HepG2 (cell line): ENCODE results near the gene EPHA4. TPM values are rescaled to one million over a fixed set of nuclear protein-coding genes. Genes with fewer than 3 reads are reported as not detected.

ENCODE experiments used
- ATAC-seq: fragments of 200-7000 bp; cut with Tn5 transposase; 3 replicates; pipeline ENCODE4 v1.9.1; 2020; ENCODE audit warnings: mild to moderate bottlenecking, moderate library complexity
- BruUV-seq: library from RNA; stranded (reverse); fragments of 400-500 nt; replicated peaks from 2 replicates; lab custom pipeline; 2021; lab: Mats Ljungman, UMichigan
- CTCF ChIA-PET: fragments of 300-600 bp; formaldehyde crosslinking; extraction: SDS; loops from one replicate; lab custom pipeline; 2021; ENCODE audit warnings: low total read pairs, inconsistent platforms, low intra/inter-chr PET ratio; lab: Yijun Ruan, JAX
- POLR2A ChIA-PET: fragments of 350-600 bp; sonication (Branson Sonifier 250); formaldehyde crosslinking; loops from one replicate; lab custom pipeline; 2020; ENCODE audit warnings: antibody characterized with exemption, inconsistent platforms; lab: Yijun Ruan, JAX
- DNase-seq: peaks from one replicate; pipeline ENCODE4 v3.0.0-alpha.2; 2015; ENCODE audit warnings: low spot score
- FAIRE-seq: peaks from 3 replicates; lab custom pipeline; 2011; peaks lifted over from hg19 to GRCh38; lab: Jason Lieb, UNC
- H2AFZ ChIP-seq: one replicate; pipeline ENCODE4 v1.6.1; 2011; ENCODE audit warnings: low read length, inconsistent platforms
- H3K27ac ChIP-seq: fragments of 300-600 bp; 3 replicates; pipeline ENCODE4 v1.8.0; 2011; ENCODE audit warnings: mixed run types, mild to moderate bottlenecking, mixed read lengths, low read length, inconsistent platforms; ENCODE audit not compliant: insufficient read depth; ENCODE audit errors: extremely low read length
- H3K27me3 ChIP-seq, 2 experiments: fragments of 200-600 bp in 1 of 2; 2 replicates in 1 of 2; 3 replicates in 1 of 2; pipeline versions ENCODE4 v1.6.0 to v1.8.0; 2011; ENCODE audit warnings: low read length in 2 of 2, mild to moderate bottlenecking in 2 of 2, moderate library complexity in 2 of 2, inconsistent platforms in 1 of 2; ENCODE audit not compliant: insufficient read depth in 2 of 2, control insufficient read depth in 1 of 2
- H3K36me3 ChIP-seq, 2 experiments: fragments of 200-600 bp in 1 of 2; replicated peaks in 1 of 2; 2 replicates in 1 of 2; 3 replicates in 1 of 2; pipeline versions ENCODE4 v1.5.1 to v1.8.0; 2011; ENCODE audit warnings: low read length in 2 of 2, inconsistent platforms in 1 of 2; ENCODE audit not compliant: insufficient read depth in 2 of 2, control insufficient read depth in 1 of 2
- H3K4me1 ChIP-seq: 2 replicates; pipeline ENCODE4 v1.5.1; 2012; ENCODE audit warnings: low read length, inconsistent platforms; ENCODE audit not compliant: insufficient read depth
- H3K4me2 ChIP-seq: 2 replicates; pipeline ENCODE4 v1.6.0; 2011; ENCODE audit warnings: low read depth, low read length, inconsistent platforms
- H3K4me3 ChIP-seq, 3 experiments: fragments of 200-600 bp in 1 of 3; sonication (generic), shearing (Covaris generic) in 1 of 3; replicated peaks in 1 of 3; 2 replicates each; pipeline ENCODE4 v1.5.1; 2011 to 2016; ENCODE audit warnings: low read length in 3 of 3, inconsistent platforms in 2 of 3, low read depth in 2 of 3, mild to moderate bottlenecking in 2 of 3, control low read depth in 1 of 3, mixed read lengths in 1 of 3; ENCODE audit not compliant: insufficient read depth in 1 of 3
- H3K79me2 ChIP-seq: one replicate; pipeline ENCODE4 v1.6.1; 2011; ENCODE audit warnings: low read length, inconsistent platforms; ENCODE audit not compliant: insufficient read depth
- H3K9ac ChIP-seq: 2 replicates; pipeline ENCODE4 v1.6.0; 2011; ENCODE audit warnings: mild to moderate bottlenecking, low read depth, low read length, inconsistent platforms; ENCODE audit not compliant: insufficient read depth
- H3K9me3 ChIP-seq: 2 replicates; pipeline ENCODE4 v1.5.1; 2012; ENCODE audit warnings: mild to moderate bottlenecking, low read length
- H4K20me1 ChIP-seq: 2 replicates; pipeline ENCODE4 v1.6.0; 2011; ENCODE audit warnings: inconsistent platforms, mild to moderate bottlenecking, low read length, moderate library complexity; ENCODE audit not compliant: insufficient read depth
- ATAD3A ChIP-seq: sonication (generic); formaldehyde crosslinking; IDR thresholded peaks from 2 replicates; pipeline ENCODE4 v1.4.0; 2020; ENCODE audit warnings: missing genetic modification reagents
- FOSL2 ChIP-seq: sonication (generic); formaldehyde crosslinking; IDR thresholded peaks from 2 replicates; pipeline ENCODE4 v1.4.0; 2020; ENCODE audit warnings: missing genetic modification reagents
- HNF4G ChIP-seq, 2 experiments: sonication (generic) in 1 of 2; formaldehyde crosslinking in 1 of 2; IDR thresholded peaks; 2 replicates each; pipeline versions ENCODE4 v1.4.0 to v1.6.1; 2011 to 2020; ENCODE audit warnings: borderline replicate concordance in 2 of 2, low read depth in 2 of 2, mild to moderate bottlenecking in 2 of 2, low read length in 1 of 2, missing genetic modification reagents in 1 of 2, moderate library complexity in 1 of 2
- IKZF4 ChIP-seq: sonication (generic); formaldehyde crosslinking; IDR thresholded peaks from 2 replicates; pipeline ENCODE4 v1.5.1; 2020; ENCODE audit warnings: borderline replicate concordance, mild to moderate bottlenecking, low read depth, missing genetic modification reagents; ENCODE audit errors: not compliant biosample characterization
- MYNN ChIP-seq: sonication (generic); formaldehyde crosslinking; IDR thresholded peaks from 2 replicates; pipeline ENCODE4 v1.4.0; 2020; ENCODE audit warnings: mild to moderate bottlenecking, low read depth, missing genetic modification reagents
- NONO ChIP-seq, 2 experiments: fragments of 450-650 bp in 1 of 2; sonication (generic) in 1 of 2; formaldehyde crosslinking in 1 of 2; IDR thresholded peaks in 1 of 2; conservative IDR thresholded peaks in 1 of 2; 2 replicates each; pipeline versions ENCODE4 v1.6.1 to v1.8.0; 2017 to 2022; ENCODE audit warnings: mild to moderate bottlenecking in 1 of 2, missing genetic modification reagents in 1 of 2, moderate library complexity in 1 of 2
- RCOR2 ChIP-seq: IDR thresholded peaks from 2 replicates; pipeline ENCODE4 v1.6.1; 2016; ENCODE audit warnings: missing biosample characterization, missing genetic modification reagents
- RFX1 ChIP-seq: fragments of 450-650 bp; IDR thresholded peaks from 2 replicates; pipeline ENCODE4 v1.6.1; 2017
- THYN1 ChIP-seq: sonication (generic); formaldehyde crosslinking; IDR thresholded peaks from 2 replicates; pipeline ENCODE4 v1.8.1; 2023; ENCODE audit warnings: low read depth, mild to moderate bottlenecking, moderate library complexity, missing genetic modification reagents, borderline replicate concordance
- ZNF10 ChIP-seq: sonication (generic); formaldehyde crosslinking; IDR thresholded peaks from 2 replicates; pipeline ENCODE4 v1.4.0; 2020; ENCODE audit warnings: mild to moderate bottlenecking, low read depth, missing genetic modification reagents, borderline replicate concordance
- ZSCAN31 ChIP-seq: sonication (generic); formaldehyde crosslinking; IDR thresholded peaks from 2 replicates; pipeline ENCODE4 v1.5.0; 2020; ENCODE audit warnings: low read depth, mild to moderate bottlenecking, missing genetic modification reagents
- WGBS: methylation state at CpG from one replicate; pipeline ENCODE4 v1.1.6; 2017; ENCODE audit warnings: low lambda C conversion rate; 5-methylcytosine and 5-hydroxymethylcytosine counted together
- in situ Hi-C: cut with HindIII; loops from 2 replicates; pipeline ENCODE4 v1.10.0; 2017; ENCODE audit warnings: low pct_unique_long_range_greater_than_20kb; ENCODE audit not compliant: extremely low pct_ligation_motif_present
- intact Hi-C: fragments of 100-400 bp; cut with micrococcal nuclease; formaldehyde crosslinking; loops from one replicate; pipeline ENCODE4 v1.10.0; 2022; ENCODE audit not compliant: unreplicated experiment
- polyA plus RNA-seq, 8 experiments: library from polyadenylated mRNA; depleted of rRNA in 3 of 8; stranded (reverse) in 7 of 8; unstranded in 1 of 8; fragments of >200 nt; fragmentation: Illumina TruSeq in 4 of 8; extraction: Trizol in 4 of 8; gene quantifications; 2 replicates each; pipeline versions ENCODE4 v1.2.1 to v1.2.3, GENCODE V29; 2011 to 2016; ENCODE audit warnings: low read depth in 4 of 8, missing spikeins in 1 of 8, mixed read lengths in 1 of 8; ENCODE audit not compliant: insufficient read depth in 1 of 8
- total RNA-seq, 5 experiments: library from RNA; depleted of rRNA; stranded (reverse); fragments of >200 nt; fragmentation: Illumina TruSeq; extraction: Trizol; gene quantifications; 2 replicates each; pipeline ENCODE4 v1.2.3, GENCODE V29; 2016; ENCODE audit warnings: low read depth in 1 of 5
- TF ChIP-seq, protein P1 (sequence below): sonication (generic); formaldehyde crosslinking; conservative IDR thresholded peaks from 2 replicates; pipeline ENCODE4 v1.8.0; 2022; ENCODE audit warnings: mild to moderate bottlenecking, moderate library complexity, missing genetic modification reagents

The EPHA4 gene
- total and polyA plus RNA-seq, 2 of the 13 experiments (the other 11 are each of a cell fraction or from before 2014, with no cell fraction given): not detected

DNA sequence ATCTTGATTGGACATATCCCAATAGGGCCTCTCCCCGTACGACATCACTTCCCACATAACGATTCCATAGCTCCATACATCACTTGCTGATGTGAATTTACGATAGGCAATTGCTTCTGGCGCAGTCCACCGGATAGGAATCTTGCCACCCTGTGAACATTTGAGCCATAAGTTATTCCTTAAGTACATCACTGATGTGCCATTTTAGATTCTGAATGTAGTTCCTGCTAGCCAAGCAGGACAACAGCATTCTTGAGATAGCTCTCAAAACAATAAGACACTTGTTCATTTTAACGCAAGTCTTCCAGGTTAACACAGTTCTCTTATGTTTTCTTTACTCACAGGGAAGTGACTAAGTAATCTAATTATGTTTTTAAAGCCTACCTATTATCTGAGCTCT, 138.0 kb downstream of the EPHA4 start:
- no peak overlapping the region for H3K4me2 ChIP-seq
- H2AFZ ChIP-seq: no peak overlapping the region
- no peaks in the 10 kb centered on the region for H3K79me2 ChIP-seq
- H3K9ac ChIP-seq: no peak overlapping the region
- H3K4me1 ChIP-seq: no peaks in the 10 kb centered on the region
- no peaks in the 10 kb centered on the region for H3K36me3 ChIP-seq
- no peak overlapping the region for H3K27ac ChIP-seq
- H4K20me1 ChIP-seq: no peaks in the 10 kb centered on the region
- no peak overlapping the region for H3K4me3 ChIP-seq
- H3K9me3 ChIP-seq: no peaks in the 10 kb centered on the region
- no peak for DNase-seq
- no peak for TF ChIP-seq HNF4G (IDR thresholded peaks at IDR 0.05; ENCODE audit: borderline replicate concordance, low read depth, low read length)
- no peak for TF ChIP-seq HNF4G (CRISPR knock-in tag; IDR thresholded peaks at IDR 0.05; ENCODE audit: borderline replicate concordance, low read depth)
- TF ChIP-seq MYNN: no peak
- TF ChIP-seq IKZF4: no peak
- TF ChIP-seq, protein P1, sequence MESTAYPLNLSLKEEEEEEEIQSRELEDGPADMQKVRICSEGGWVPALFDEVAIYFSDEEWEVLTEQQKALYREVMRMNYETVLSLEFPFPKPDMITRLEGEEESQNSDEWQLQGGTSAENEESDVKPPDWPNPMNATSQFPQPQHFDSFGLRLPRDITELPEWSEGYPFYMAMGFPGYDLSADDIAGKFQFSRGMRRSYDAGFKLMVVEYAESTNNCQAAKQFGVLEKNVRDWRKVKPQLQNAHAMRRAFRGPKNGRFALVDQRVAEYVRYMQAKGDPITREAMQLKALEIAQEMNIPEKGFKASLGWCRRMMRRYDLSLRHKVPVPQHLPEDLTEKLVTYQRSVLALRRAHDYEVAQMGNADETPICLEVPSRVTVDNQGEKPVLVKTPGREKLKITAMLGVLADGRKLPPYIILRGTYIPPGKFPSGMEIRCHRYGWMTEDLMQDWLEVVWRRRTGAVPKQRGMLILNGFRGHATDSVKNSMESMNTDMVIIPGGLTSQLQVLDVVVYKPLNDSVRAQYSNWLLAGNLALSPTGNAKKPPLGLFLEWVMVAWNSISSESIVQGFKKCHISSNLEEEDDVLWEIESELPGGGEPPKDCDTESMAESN (CRISPR knock-in tag): no peak
- no peak for TF ChIP-seq NONO (IDR thresholded peaks at IDR 0.05)
- TF ChIP-seq NONO (CRISPR knock-in tag; conservative IDR thresholded peaks at IDR 0.05): no peak
- no peak for TF ChIP-seq FOSL2 (CRISPR knock-in tag)
- no peak for TF ChIP-seq RCOR2 (CRISPR knock-in tag)
- TF ChIP-seq THYN1 (CRISPR knock-in tag): no peak
- TF ChIP-seq ATAD3A (CRISPR knock-in tag): no peak
- no peak for TF ChIP-seq ZSCAN31 (CRISPR knock-in tag)
- no peak for TF ChIP-seq RFX1
- no peak for TF ChIP-seq ZNF10 (CRISPR knock-in tag)
- BruUV-seq: no TSS peak
- ATAC-seq: no peak
- H3K27me3 ChIP-seq: no peaks in the 10 kb centered on the region
- FAIRE-seq: no peak
- WGBS: 32% methylated on average over 7 of the region's 7 CpGs
- intact Hi-C loops: no loop called here
- in situ Hi-C loops: no loop called here
- POLR2A ChIA-PET: no interaction called here
- CTCF ChIA-PET: no interaction called here
